Prostate gland (tissue), 2 donors: Measurements from ENCODE around the gene MOBP.

Experiments
- POLR2AphosphoS5 ChIP-seq: sonication (generic); formaldehyde crosslinking; IDR thresholded peaks from one replicate; pipeline ENCODE4 v1.6.1; 2017; ENCODE audit warnings: antibody characterized with exemption
- TF ChIP-seq, protein P1 (sequence below), 4 experiments: fragments of 200-600 bp in 2 of 4; fragments of 450-650 bp in 2 of 4; sonication (generic) in 2 of 4; IDR thresholded peaks; 1 replicate in 3 of 4; 2 replicates in 1 of 4; pipeline ENCODE4 v1.5.1; 2016 to 2019; ENCODE audit warnings: antibody characterized with exemption in 4 of 4, mild to moderate bottlenecking in 2 of 4, moderate library complexity in 2 of 4

DNA sequence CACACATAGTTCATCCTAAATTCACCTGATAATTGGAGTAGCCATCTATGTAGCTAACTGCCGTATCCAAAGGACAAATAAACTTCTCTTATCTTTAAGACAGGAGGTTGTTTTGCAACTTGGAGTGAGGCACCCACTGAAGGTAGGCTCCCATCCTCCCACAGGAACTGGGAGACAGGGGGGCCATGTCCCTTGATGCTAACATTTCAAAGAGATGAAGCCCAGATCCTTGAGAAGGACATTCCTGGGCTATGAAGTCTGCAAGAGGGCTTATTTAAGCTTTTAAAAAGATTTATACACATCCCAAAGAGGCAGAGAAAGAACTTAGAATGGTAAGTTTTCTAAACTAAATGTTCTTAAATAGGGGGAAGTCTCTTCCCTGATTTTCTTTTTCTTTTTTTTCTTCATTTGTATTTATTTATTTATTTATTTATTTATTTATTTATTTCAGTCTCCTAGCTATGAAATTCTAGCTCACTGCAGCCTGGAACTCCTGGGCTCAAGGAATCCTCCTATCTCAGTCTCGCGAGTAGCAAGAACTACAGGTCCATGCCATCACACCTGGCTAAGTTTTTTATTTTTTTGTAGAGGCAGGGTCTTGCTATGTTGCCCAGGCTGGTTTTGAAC is 12.8 kb upstream of the MOBP start:
- no peak for TF ChIP-seq POLR2AphosphoS5
- TF ChIP-seq, protein P1, sequence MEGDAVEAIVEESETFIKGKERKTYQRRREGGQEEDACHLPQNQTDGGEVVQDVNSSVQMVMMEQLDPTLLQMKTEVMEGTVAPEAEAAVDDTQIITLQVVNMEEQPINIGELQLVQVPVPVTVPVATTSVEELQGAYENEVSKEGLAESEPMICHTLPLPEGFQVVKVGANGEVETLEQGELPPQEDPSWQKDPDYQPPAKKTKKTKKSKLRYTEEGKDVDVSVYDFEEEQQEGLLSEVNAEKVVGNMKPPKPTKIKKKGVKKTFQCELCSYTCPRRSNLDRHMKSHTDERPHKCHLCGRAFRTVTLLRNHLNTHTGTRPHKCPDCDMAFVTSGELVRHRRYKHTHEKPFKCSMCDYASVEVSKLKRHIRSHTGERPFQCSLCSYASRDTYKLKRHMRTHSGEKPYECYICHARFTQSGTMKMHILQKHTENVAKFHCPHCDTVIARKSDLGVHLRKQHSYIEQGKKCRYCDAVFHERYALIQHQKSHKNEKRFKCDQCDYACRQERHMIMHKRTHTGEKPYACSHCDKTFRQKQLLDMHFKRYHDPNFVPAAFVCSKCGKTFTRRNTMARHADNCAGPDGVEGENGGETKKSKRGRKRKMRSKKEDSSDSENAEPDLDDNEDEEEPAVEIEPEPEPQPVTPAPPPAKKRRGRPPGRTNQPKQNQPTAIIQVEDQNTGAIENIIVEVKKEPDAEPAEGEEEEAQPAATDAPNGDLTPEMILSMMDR (IDR thresholded peaks at IDR 0.05): no peak
